NOMO-1 (cell line): ENCODE data around the gene SLCO3A1.

Experiments used
- DNase-seq, 2 experiments: peaks; one replicate each; lab custom pipeline; 2025; ENCODE audit not compliant: unreplicated experiment in 2 of 2; lab: John Stamatoyannopoulos, UW

The SLCO3A1 gene

GRCh38 chr15:92146511-92147150 is 293.1 kb downstream of the SLCO3A1 start:
- DNase-seq, result no peak

GRCh38 chr15:92149029-92149428 is 295.5 kb downstream of the SLCO3A1 start:
- no peak for DNase-seq

GRCh38 chr15:92149465-92149864 is 296.0 kb downstream of the SLCO3A1 start:
- no peak for DNase-seq

- DNase-seq, result no peak
Measured at GRCh38 chr15:92151168-92151567, 297.7 kb downstream of the SLCO3A1 start.

GRCh38 chr15:92151741-92152140 is 298.2 kb downstream of the SLCO3A1 start:
- no peak for DNase-seq

GRCh38 chr15:92152983-92153382 is 299.5 kb downstream of the SLCO3A1 start:
- DNase-seq, result no peak

GRCh38 chr15:92153620-92154019 is 300.1 kb downstream of the SLCO3A1 start:
- DNase-seq, result no peak

GRCh38 chr15:92155934-92156333 is 302.4 kb downstream of the SLCO3A1 start:
- no peak for DNase-seq

GRCh38 chr15:92157666-92158298 is 304.3 kb downstream of the SLCO3A1 start:
- DNase-seq, result no peak

- no peak for DNase-seq
Measured at GRCh38 chr15:92158426-92158825, 304.9 kb downstream of the SLCO3A1 start.

GRCh38 chr15:92159481-92159880 is 306.0 kb downstream of the SLCO3A1 start:
- no peak for DNase-seq

- DNase-seq, result no peak
Measured at GRCh38 chr15:92159906-92160841, 306.7 kb downstream of the SLCO3A1 start.

GRCh38 chr15:92161039-92161670 is 307.6 kb downstream of the SLCO3A1 start:
- DNase-seq, result peak; percentile 5 to 51

- DNase-seq, result no peak
Measured at GRCh38 chr15:92162657-92163056, 309.1 kb downstream of the SLCO3A1 start.

- no peak for DNase-seq
Measured at GRCh38 chr15:92163641-92164040, 310.1 kb downstream of the SLCO3A1 start.

- no peak for DNase-seq
Measured at GRCh38 chr15:92164327-92165000, 311.0 kb downstream of the SLCO3A1 start.

GRCh38 chr15:92165001-92165346 is 311.5 kb downstream of the SLCO3A1 start:
- DNase-seq, result no peak

GRCh38 chr15:92166029-92166428 is 312.5 kb downstream of the SLCO3A1 start:
- DNase-seq, result no peak

GRCh38 chr15:92166751-92167405 is 313.4 kb downstream of the SLCO3A1 start:
- no peak for DNase-seq

GRCh38 chr15:92167451-92167850 is 313.9 kb downstream of the SLCO3A1 start:
- no peak for DNase-seq
